GM23248 (cell line): ENCODE data around the gene ABCB9. TPM values are rescaled to one million over a fixed set of nuclear protein-coding genes. Genes with fewer than 3 reads are reported as not detected.

Source experiments
- DNase-seq: peaks from one replicate; pipeline ENCODE4 v3.0.0-alpha.2; 2015
- H2AFZ ChIP-seq: fragments of 200-600 bp; sonication (generic); 2 replicates; pipeline ENCODE4 v1.6.1; 2016; ENCODE audit warnings: antibody characterized with exemption
- H3F3A ChIP-seq: fragments of 200-600 bp; sonication (generic); 2 replicates; pipeline ENCODE4 v1.6.1; 2016; ENCODE audit warnings: mild to moderate bottlenecking, antibody characterized with exemption, mixed run types; ENCODE audit not compliant: insufficient read depth
- H3K27ac ChIP-seq: fragments of 200-600 bp; sonication (generic); 2 replicates; pipeline ENCODE4 v1.5.1; 2016; ENCODE audit warnings: mild to moderate bottlenecking
- H3K27me3 ChIP-seq: fragments of 200-600 bp; sonication (generic); replicated peaks from 2 replicates; pipeline ENCODE4 v1.6.1; 2016; ENCODE audit warnings: mild to moderate bottlenecking; ENCODE audit not compliant: insufficient read depth
- H3K36me3 ChIP-seq: fragments of 200-600 bp; sonication (generic); 2 replicates; pipeline ENCODE4 v1.6.1; 2016; ENCODE audit warnings: low read depth, mild to moderate bottlenecking
- H3K4me1 ChIP-seq: fragments of 200-600 bp; sonication (generic); 2 replicates; pipeline ENCODE4 v1.6.1; 2016; ENCODE audit warnings: mild to moderate bottlenecking; ENCODE audit not compliant: insufficient read depth
- H3K4me2 ChIP-seq: fragments of 200-600 bp; sonication (generic); one replicate; pipeline ENCODE4 v1.6.1; 2016; ENCODE audit warnings: mild to moderate bottlenecking; ENCODE audit not compliant: unreplicated experiment
- H3K4me3 ChIP-seq: fragments of 200-600 bp; sonication (generic); 2 replicates; pipeline ENCODE4 v1.5.1; 2016; ENCODE audit warnings: mild to moderate bottlenecking
- H3K79me2 ChIP-seq: fragments of 200-600 bp; sonication (generic); 2 replicates; pipeline ENCODE4 v1.6.1; 2016; ENCODE audit warnings: mild to moderate bottlenecking; ENCODE audit not compliant: insufficient read depth
- H3K9ac ChIP-seq: fragments of 200-600 bp; sonication (generic); 2 replicates; pipeline ENCODE4 v1.6.1; 2016; ENCODE audit warnings: mild to moderate bottlenecking
- H3K9me2 ChIP-seq: fragments of 200-600 bp; sonication (generic); 2 replicates; pipeline ENCODE4 v1.6.1; 2016; ENCODE audit warnings: mixed run types, mild to moderate bottlenecking, moderate library complexity; ENCODE audit not compliant: insufficient read depth
- H3K9me3 ChIP-seq: fragments of 200-600 bp; sonication (generic); one replicate; pipeline ENCODE4 v1.6.1; 2017; ENCODE audit warnings: low read depth
- H4K20me1 ChIP-seq: fragments of 200-600 bp; sonication (generic); 2 replicates; pipeline ENCODE4 v1.6.0; 2016; ENCODE audit not compliant: insufficient read depth
- EZH2 ChIP-seq: fragments of 200-600 bp; sonication (generic); IDR thresholded peaks from 2 replicates; pipeline ENCODE4 v1.6.1; 2018; ENCODE audit warnings: antibody characterized with exemption, mild to moderate bottlenecking; ENCODE audit not compliant: insufficient read depth, poor library complexity, severe bottlenecking
- EZH2phosphoT487 ChIP-seq: fragments of 200-600 bp; sonication (generic); IDR thresholded peaks from 2 replicates; pipeline ENCODE4 v1.6.1; 2018; ENCODE audit warnings: antibody characterized with exemption, moderate library complexity, mild to moderate bottlenecking, low read depth; ENCODE audit not compliant: insufficient read depth
- WGBS, 2 experiments: methylation state at CpG; one replicate each; pipeline ENCODE4 v1.1.6; 2015 to 2017; ENCODE audit warnings: low lambda C conversion rate in 2 of 2, low coverage in 1 of 2; ENCODE audit errors: missing lambda C conversion rate in 2 of 2; 5-methylcytosine and 5-hydroxymethylcytosine counted together
- in situ Hi-C: fragments of 300-500 bp; cut with MboI; formaldehyde crosslinking; loops from 2 replicates; pipeline ENCODE4 v1.15.0; 2020
- polyA plus RNA-seq: library from polyadenylated mRNA; unstranded; fragments of >200 nt; fragmentation: Nextera tagmentation; extraction: Ambion mirVana; gene quantifications from 2 replicates; pipeline ENCODE4 v1.2.1, GENCODE V29; 2016
- total RNA-seq: library from RNA; depleted of rRNA; stranded (reverse); fragments of >200 nt; shearing (Covaris generic); gene quantifications from 2 replicates; pipeline ENCODE4 v1.2.3, GENCODE V29; 2014

Gene ABCB9
- total and polyA plus RNA-seq, 2 experiments from 2014 or later = 2.2 to 4.4 TPM

GRCh38 chr12:122948605-122949004 is 17.7 kb downstream of the ABCB9 start:
- H3K4me2 ChIP-seq = no peak overlapping the region
- no peak overlapping the region for H3K9ac ChIP-seq
- no peak overlapping the region for H3K4me3 ChIP-seq
- no peak overlapping the region for H2AFZ ChIP-seq
- no peaks in the 10 kb centered on the region for H3K79me2 ChIP-seq
- no peaks in the 10 kb centered on the region for H3K36me3 ChIP-seq
- no peak overlapping the region for H3K27ac ChIP-seq
- H3F3A ChIP-seq = peaks cover 6% of the 10 kb centered on the region
- H4K20me1 ChIP-seq = no peaks in the 10 kb centered on the region
- in situ Hi-C loops = no loop called here
- H3K9me3 ChIP-seq = no peaks in the 10 kb centered on the region
- DNase-seq = no peak
- TF ChIP-seq EZH2 (no peak), EZH2phosphoT487 (no peak)
- H3K4me1 ChIP-seq = peaks cover 28% of the 10 kb centered on the region
- no peaks in the 10 kb centered on the region for H3K9me2 ChIP-seq
- whole genome bisulfite sequencing, 2 experiments = 95 to 98% methylated on average over 9 to 14 of the region's 14 CpGs
- no peaks in the 10 kb centered on the region for H3K27me3 ChIP-seq

GRCh38 chr12:122947352-122947792 is 18.9 kb downstream of the ABCB9 start:
- peak; percentile 31 for DNase-seq
- in situ Hi-C loops = no loop called here
- Histone ChIP-seq H3K4me1 (peaks cover 28% of the 10 kb centered on the region), H3K36me3 (no peaks in the 10 kb centered on the region), H3K4me3 (no peak overlapping the region), H3F3A (peaks cover 6% of the 10 kb centered on the region), H3K4me2 (peak overlapping the region; percentile 19), H3K27me3 (no peaks in the 10 kb centered on the region), H3K27ac (peak overlapping the region; percentile 72), H2AFZ (peak overlapping the region; percentile 63), H3K79me2 (no peaks in the 10 kb centered on the region), H3K9me3 (no peaks in the 10 kb centered on the region), H4K20me1 (no peaks in the 10 kb centered on the region), H3K9ac (peak overlapping the region; percentile 67), H3K9me2 (no peaks in the 10 kb centered on the region)
- TF ChIP-seq EZH2 (no peak), EZH2phosphoT487 (no peak)
- WGBS, 2 experiments = 62 to 67% methylated on average over 15 of the region's 15 CpGs

DNA sequence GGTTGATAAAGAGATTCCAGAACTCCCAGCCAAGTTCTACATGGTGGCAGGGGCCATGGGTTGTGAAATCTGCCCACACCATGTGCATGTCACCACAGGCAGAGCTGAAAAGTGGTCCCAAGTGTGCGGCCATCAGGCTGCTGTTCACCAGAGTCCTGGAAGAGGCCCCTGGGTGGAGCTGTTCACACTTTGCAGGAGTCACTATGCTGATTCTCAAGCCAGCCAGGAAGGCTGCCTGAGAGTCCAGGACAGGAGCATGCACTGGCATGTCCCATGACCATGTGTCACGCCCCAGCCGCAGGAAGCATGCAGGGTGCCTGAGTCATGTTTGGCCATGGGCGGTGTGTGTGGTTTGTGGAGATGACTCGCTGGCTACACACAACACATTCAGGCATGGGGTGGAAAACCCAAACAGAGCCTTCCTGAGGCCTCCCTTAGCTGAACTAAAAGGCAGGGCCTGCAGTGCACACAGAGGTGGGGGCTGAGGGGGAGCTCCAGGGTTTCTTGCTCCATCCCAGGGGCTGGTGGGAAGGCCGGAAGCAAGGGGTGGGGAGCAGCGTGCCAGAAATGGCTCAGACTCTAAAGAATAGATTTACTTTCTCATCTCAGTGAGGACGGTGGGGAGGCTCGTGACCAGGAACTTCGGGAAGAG is 19.4 kb downstream of the ABCB9 start:
- peak; percentile 100 for DNase-seq
- Histone ChIP-seq H3K4me2 (peak overlapping the region; percentile 19), H3K27me3 (no peaks in the 10 kb centered on the region), H3K4me1 (peaks cover 28% of the 10 kb centered on the region), H4K20me1 (no peaks in the 10 kb centered on the region), H3K4me3 (no peak overlapping the region), H3K27ac (peak overlapping the region; percentile 72), H3K79me2 (no peaks in the 10 kb centered on the region), H2AFZ (peak overlapping the region; percentile 63), H3K36me3 (no peaks in the 10 kb centered on the region), H3K9me3 (no peaks in the 10 kb centered on the region), H3F3A (peaks cover 6% of the 10 kb centered on the region), H3K9me2 (no peaks in the 10 kb centered on the region), H3K9ac (peak overlapping the region; percentile 67)
- 19 to 22% methylated on average over 10 of the region's 10 CpGs for WGBS, 2 experiments
- in situ Hi-C loops = no loop called here
- TF ChIP-seq EZH2phosphoT487 (no peak), EZH2 (no peak)

- in situ Hi-C loops = no loop called here
- Histone ChIP-seq H3K4me2 (no peak overlapping the region), H4K20me1 (no peaks in the 10 kb centered on the region), H3K36me3 (no peaks in the 10 kb centered on the region), H3K9me3 (no peaks in the 10 kb centered on the region), H3K27ac (no peak overlapping the region), H3K4me1 (peaks cover 28% of the 10 kb centered on the region), H3K4me3 (no peak overlapping the region), H3F3A (peaks cover 6% of the 10 kb centered on the region), H3K79me2 (no peaks in the 10 kb centered on the region), H3K27me3 (no peaks in the 10 kb centered on the region), H3K9me2 (no peaks in the 10 kb centered on the region), H3K9ac (no peak overlapping the region), H2AFZ (no peak overlapping the region)
- peak; percentile 64 for DNase-seq
- no peak for TF ChIP-seq EZH2
- TF ChIP-seq EZH2phosphoT487 = no peak
- WGBS, 2 experiments = 57 to 60% methylated on average over 14 of the region's 14 CpGs
Measured at GRCh38 chr12:122944605-122945592, 21.4 kb downstream of the ABCB9 start.
